Glutamatergic neuron (in vitro differentiated cells): ENCODE data around the gene CCDC74A. TPM values are rescaled to one million over a fixed set of nuclear protein-coding genes. Genes with fewer than 3 reads are reported as not detected.
"Not testable (repeated sequence)": the region's sequence is repeated elsewhere in the genome, so short reads cannot be mapped to it uniquely, and the experiment has no call there.

ENCODE experiments used
- DNase-seq: peaks from one replicate; pipeline ENCODE4 v3.0.0; 2022
- H3K27ac Mint-ChIP-seq: one replicate; pipeline ENCODE4 v1.8.0; 2020; ENCODE audit warnings: mild to moderate bottlenecking, mixed read lengths, inconsistent platforms; ENCODE audit not compliant: unreplicated experiment
- H3K27me3 Mint-ChIP-seq: one replicate; pipeline ENCODE4 v1.8.0; 2020; ENCODE audit warnings: mild to moderate bottlenecking, moderate library complexity, mixed read lengths, inconsistent platforms; ENCODE audit not compliant: unreplicated experiment
- H3K36me3 Mint-ChIP-seq: one replicate; pipeline ENCODE4 v1.8.0; 2020; ENCODE audit warnings: mild to moderate bottlenecking, mixed read lengths, inconsistent platforms; ENCODE audit not compliant: unreplicated experiment
- H3K4me1 Mint-ChIP-seq: one replicate; pipeline ENCODE4 v1.8.0; 2020; ENCODE audit warnings: mild to moderate bottlenecking, low read depth, mixed read lengths, inconsistent platforms; ENCODE audit not compliant: unreplicated experiment
- H3K4me3 Mint-ChIP-seq: one replicate; pipeline ENCODE4 v1.8.0; 2020; ENCODE audit warnings: mild to moderate bottlenecking, mixed read lengths, inconsistent platforms; ENCODE audit not compliant: unreplicated experiment
- H3K9me3 Mint-ChIP-seq: one replicate; pipeline ENCODE4 v1.8.0; 2020; ENCODE audit warnings: mild to moderate bottlenecking, moderate library complexity, mixed read lengths, inconsistent platforms; ENCODE audit not compliant: unreplicated experiment
- CTCF ChIP-seq: fragments of 200-600 bp; sonication (generic); IDR thresholded peaks from one replicate; pipeline ENCODE4 v1.5.0; 2021; ENCODE audit not compliant: partially characterized antibody, unreplicated experiment
- total RNA-seq: library from RNA; stranded (reverse); fragmentation: NEBNext Ultra II Directional; extraction: Animal tissue kit (Norgen Biotek cat#: 25700); gene quantifications from one replicate; pipeline ENCODE4 v1.2.1, GENCODE V29; 2021; ENCODE audit not compliant: unreplicated experiment

CCDC74A gene
- total RNA-seq, 1 donor from 2014 or later, result 0.54 TPM

GRCh38 chr2:131542438-131543384 is 15.0 kb downstream of the CCDC74A start:
- peaks cover 2% of the 10 kb centered on the region for H3K9me3 Mint-ChIP-seq
- no peaks in the 10 kb centered on the region for H3K4me1 Mint-ChIP-seq
- H3K27ac Mint-ChIP-seq, result no peak overlapping the region
- peaks cover 2% of the 10 kb centered on the region for H3K27me3 Mint-ChIP-seq
- TF ChIP-seq CTCF, result no peak
- H3K36me3 Mint-ChIP-seq, result no peaks in the 10 kb centered on the region
- no peak overlapping the region for H3K4me3 Mint-ChIP-seq
- no peak for DNase-seq

DNA sequence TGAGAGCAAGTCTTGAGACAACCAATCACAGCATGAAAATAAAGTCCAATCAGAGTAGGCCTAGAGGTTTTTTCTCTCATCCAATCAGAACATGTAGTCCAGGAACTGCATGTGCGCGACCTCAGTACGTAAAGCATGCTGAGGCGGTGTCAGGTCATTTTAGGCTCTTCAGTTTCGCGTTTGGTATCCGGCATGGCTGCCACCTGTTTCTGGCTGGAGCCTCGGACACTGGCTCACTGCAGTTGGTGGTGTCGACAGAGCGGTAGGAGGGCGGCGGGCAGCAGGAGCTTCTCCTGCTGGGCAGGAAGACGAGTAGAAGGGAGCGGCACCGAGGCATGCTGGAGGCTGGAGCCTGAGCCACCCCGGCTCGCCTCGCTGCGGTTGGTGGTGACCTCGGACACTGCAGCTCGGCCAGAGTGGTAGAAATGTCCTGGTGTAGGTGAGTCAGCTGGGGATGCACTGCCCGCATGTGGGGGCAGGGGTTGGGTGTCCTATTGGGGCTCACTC is 15.8 kb downstream of the CCDC74A start:
- peaks cover 2% of the 10 kb centered on the region for H3K9me3 Mint-ChIP-seq
- no peak for DNase-seq
- H3K27me3 Mint-ChIP-seq, result peaks cover 2% of the 10 kb centered on the region
- no peaks in the 10 kb centered on the region for H3K4me1 Mint-ChIP-seq
- no peaks in the 10 kb centered on the region for H3K36me3 Mint-ChIP-seq
- no peak overlapping the region for H3K4me3 Mint-ChIP-seq
- H3K27ac Mint-ChIP-seq, result no peak overlapping the region
- no peak for TF ChIP-seq CTCF

- H3K27me3 Mint-ChIP-seq, H3K36me3 Mint-ChIP-seq, H3K27ac Mint-ChIP-seq, H3K4me3 Mint-ChIP-seq, H3K9me3 Mint-ChIP-seq, H3K4me1 Mint-ChIP-seq, DNase-seq: not testable (repeated sequence)
Measured at GRCh38 chr2:131544006-131544812, 16.5 kb downstream of the CCDC74A start.

- not testable (repeated sequence) for H3K4me1 Mint-ChIP-seq, H3K9me3 Mint-ChIP-seq, H3K36me3 Mint-ChIP-seq, DNase-seq, H3K27ac Mint-ChIP-seq, H3K27me3 Mint-ChIP-seq, H3K4me3 Mint-ChIP-seq
Measured at GRCh38 chr2:131544813-131545165, 17.1 kb downstream of the CCDC74A start.

- no peak for TF ChIP-seq CTCF
- no peak for DNase-seq
- H3K27me3 Mint-ChIP-seq, result no peaks in the 10 kb centered on the region
- H3K36me3 Mint-ChIP-seq, result no peaks in the 10 kb centered on the region
- H3K4me1 Mint-ChIP-seq, result no peaks in the 10 kb centered on the region
- H3K4me3 Mint-ChIP-seq, result no peak overlapping the region
- no peak overlapping the region for H3K27ac Mint-ChIP-seq
- H3K9me3 Mint-ChIP-seq, result no peaks in the 10 kb centered on the region
Measured at GRCh38 chr2:131552871-131553270, 25.2 kb downstream of the CCDC74A start.
